IMR-90 (cell line): ENCODE data around the gene HDDC3. TPM values are rescaled to one million over a fixed set of nuclear protein-coding genes. Genes with fewer than 3 reads are reported as not detected.

Source experiments
- ATAC-seq: fragments of 200-7000 bp; cut with Tn5 transposase; 2 replicates; pipeline ENCODE4 v1.9.1; 2020; ENCODE audit warnings: low read depth, mild to moderate bottlenecking, moderate library complexity
- BruUV-seq: library from RNA; stranded (reverse); fragments of 400-500 nt; replicated peaks from 2 replicates; lab custom pipeline; 2021; lab: Mats Ljungman, UMichigan
- CTCF ChIA-PET: fragments of 300-600 bp; formaldehyde crosslinking; extraction: SDS; loops from one replicate; lab custom pipeline; 2021; ENCODE audit warnings: antibody characterized with exemption; lab: Yijun Ruan, JAX
- POLR2A ChIA-PET: fragments of 300-600 bp; sonication (Branson Sonifier 250); formaldehyde crosslinking; loops from one replicate; lab custom pipeline; 2022; ENCODE audit warnings: antibody characterized with exemption; ENCODE audit not compliant: unreplicated experiment; lab: Charles Lee
- DNase-seq: peaks from one replicate; pipeline ENCODE4 v3.0.0; 2013
- H2AFZ ChIP-seq: replicated peaks from 2 replicates; pipeline ENCODE3; 2013; ENCODE audit warnings: low read length, mild to moderate bottlenecking; ENCODE audit not compliant: poor library complexity
- H2AK5ac ChIP-seq: 2 replicates; pipeline ENCODE4 v1.6.1; 2013; ENCODE audit warnings: low read depth, low read length, inconsistent platforms
- H2AK9ac ChIP-seq: replicated peaks from 2 replicates; pipeline ENCODE3; 2013; ENCODE audit warnings: mild to moderate bottlenecking, low read depth, low read length, moderate library complexity; ENCODE audit not compliant: poor library complexity
- H2BK120ac ChIP-seq: 2 replicates; pipeline ENCODE4 v1.6.1; 2013; ENCODE audit warnings: low read depth, low read length, inconsistent platforms
- H2BK15ac ChIP-seq: 3 replicates; pipeline ENCODE4 v1.6.1; 2013; ENCODE audit warnings: low read depth, low read length, inconsistent platforms
- H2BK20ac ChIP-seq: 2 replicates; pipeline ENCODE4 v1.6.1; 2013; ENCODE audit warnings: low read depth, mild to moderate bottlenecking, inconsistent platforms, low read length, moderate library complexity
- H2BK5ac ChIP-seq: 2 replicates; pipeline ENCODE4 v1.6.1; 2013; ENCODE audit warnings: mild to moderate bottlenecking, low read depth, low read length, inconsistent platforms; ENCODE audit not compliant: poor library complexity, severe bottlenecking
- H3K14ac ChIP-seq: replicated peaks from 2 replicates; pipeline ENCODE4 v1.6.1; 2013; ENCODE audit warnings: low read depth, low read length, inconsistent platforms
- H3K18ac ChIP-seq: 2 replicates; pipeline ENCODE4 v1.6.1; 2013; ENCODE audit warnings: low read depth, low read length, control low read depth
- H3K23ac ChIP-seq: 2 replicates; pipeline ENCODE4 v1.6.1; 2013; ENCODE audit warnings: low read depth, low read length, inconsistent platforms
- H3K27ac ChIP-seq: 2 replicates; pipeline ENCODE4 v1.5.1; 2013; ENCODE audit warnings: mild to moderate bottlenecking, control low read depth, low read length; ENCODE audit not compliant: insufficient read depth
- H3K27me3 ChIP-seq: 2 replicates; pipeline ENCODE4 v1.6.1; 2013; ENCODE audit warnings: low read length; ENCODE audit not compliant: control insufficient read depth, insufficient read depth
- H3K36me3 ChIP-seq: 2 replicates; pipeline ENCODE4 v1.6.1; 2013; ENCODE audit warnings: low read length, mixed read lengths; ENCODE audit not compliant: control insufficient read depth, insufficient read depth
- H3K4ac ChIP-seq: 2 replicates; pipeline ENCODE4 v1.6.1; 2013; ENCODE audit warnings: low read depth, low read length, inconsistent platforms
- H3K4me1 ChIP-seq: 2 replicates; pipeline ENCODE4 v1.6.1; 2013; ENCODE audit warnings: low read length, mixed read lengths; ENCODE audit not compliant: control insufficient read depth, insufficient read depth
- H3K4me2 ChIP-seq: 2 replicates; pipeline ENCODE4 v1.6.1; 2013; ENCODE audit warnings: low read depth, mild to moderate bottlenecking, control low read depth, low read length, moderate library complexity
- H3K4me3 ChIP-seq: 2 replicates; pipeline ENCODE4 v1.5.1; 2013; ENCODE audit warnings: low read depth, mild to moderate bottlenecking, control low read depth, low read length, moderate library complexity; ENCODE audit not compliant: insufficient read depth
- H3K56ac ChIP-seq: 2 replicates; pipeline ENCODE4 v1.6.1; 2013; ENCODE audit warnings: low read length, inconsistent platforms; ENCODE audit not compliant: insufficient read depth; ENCODE audit errors: extremely low read depth
- H3K79me1 ChIP-seq, 2 experiments: 2 replicates each; pipeline ENCODE4 v1.6.1; 2013; ENCODE audit warnings: low read length in 2 of 2, inconsistent platforms in 1 of 2, low read depth in 1 of 2
- H3K9ac ChIP-seq: 2 replicates; pipeline ENCODE4 v1.6.1; 2013; ENCODE audit warnings: low read depth, low read length, control low read depth
- H3K9me1 ChIP-seq: 2 replicates; pipeline ENCODE4 v1.6.1; 2013; ENCODE audit warnings: low read length, inconsistent platforms; ENCODE audit not compliant: insufficient read depth
- H3K9me3 ChIP-seq: 2 replicates; pipeline ENCODE4 v1.6.1; 2013; ENCODE audit warnings: low read length; ENCODE audit not compliant: control insufficient read depth, insufficient read depth
- H4K20me1 ChIP-seq: 2 replicates; pipeline ENCODE4 v1.6.1; 2013; ENCODE audit warnings: low read length, inconsistent platforms; ENCODE audit not compliant: insufficient read depth
- H4K5ac ChIP-seq: 2 replicates; pipeline ENCODE4 v1.6.1; 2013; ENCODE audit warnings: mild to moderate bottlenecking, low read depth, low read length, control low read depth
- H4K8ac ChIP-seq, 2 experiments: 2 replicates each; pipeline ENCODE4 v1.6.1; 2013; ENCODE audit warnings: low read depth in 2 of 2, low read length in 2 of 2, control low read depth in 1 of 2, inconsistent platforms in 1 of 2
- H4K91ac ChIP-seq: 2 replicates; pipeline ENCODE4 v1.6.1; 2013; ENCODE audit warnings: low read depth, low read length, inconsistent platforms; ENCODE audit not compliant: insufficient read depth
- POLR2A ChIP-seq: IDR thresholded peaks from 2 replicates; pipeline ENCODE4 v1.6.1; 2012; ENCODE audit warnings: mild to moderate bottlenecking, low read depth, low read length
- RAD21 ChIP-seq: IDR thresholded peaks from 2 replicates; pipeline ENCODE4 v1.6.1; 2012; ENCODE audit warnings: low read length, improper control_type of control experiment
- WGBS, 2 experiments: methylation state at CpG; one replicate each; pipeline versions ENCODE4 v1.1.5 to v1.1.7; 2013; ENCODE audit warnings: missing lambda C conversion rate in 2 of 2; ENCODE audit not compliant: insufficient read length in 1 of 2; ENCODE audit errors: extremely low coverage in 2 of 2; 5-methylcytosine and 5-hydroxymethylcytosine counted together
- dilution Hi-C: fragments of 300-500 bp; cut with HindIII; formaldehyde crosslinking; loops from one replicate; pipeline ENCODE4 v1.14.3; 2018; ENCODE audit warnings: low sequenced_read_pairs; ENCODE audit not compliant: unreplicated experiment
- in situ Hi-C: fragments of 300-500 bp; cut with MboI; formaldehyde crosslinking; loops from 3 replicates; pipeline ENCODE4 v1.14.3; 2019; ENCODE audit warnings: low sequenced_read_pairs, inconsistent platforms, mixed read lengths
- intact Hi-C: fragments of 100-400 bp; cut with micrococcal nuclease; formaldehyde crosslinking; loops from 2 replicates; pipeline ENCODE4 v1.10.0; 2022
- polyA plus RNA-seq, 3 experiments: library from polyadenylated mRNA; depleted of rRNA; stranded (reverse); fragments of >200 nt; gene quantifications; 2 replicates each; pipeline ENCODE4 v1.2.3, GENCODE V29; 2012; ENCODE audit warnings: low replicate concordance in 1 of 3
- total RNA-seq: library from RNA; depleted of rRNA; stranded (reverse); fragments of >200 nt; gene quantifications from 2 replicates; pipeline ENCODE4 v1.2.3, GENCODE V29; 2012

The HDDC3 gene
- total and polyA plus RNA-seq, 2 of the 4 experiments (the other 2 are of a cell fraction): 7.9 to 10.7 TPM

- Histone ChIP-seq H4K91ac (peak within 1 kb of the TSS; percentile 85), H2BK15ac (no peak within 1 kb of the TSS), H4K5ac (peak within 1 kb of the TSS; percentile 85), H3K4me3 (peak within 1 kb of the TSS; percentile 48), H2BK20ac (no peak within 1 kb of the TSS), H3K14ac (peak within 1 kb of the TSS; percentile 78), H2BK120ac (peak within 1 kb of the TSS; percentile 6; the same call in 1 of the 2 replicates), H3K9ac (peak within 1 kb of the TSS; percentile 82), H4K8ac (peak within 1 kb of the TSS; percentile 93 to 99), H3K56ac (no peak within 1 kb of the TSS; the same call in 1 of the 2 replicates), H3K79me1 (peaks cover 9 to 16% of the 10 kb centered on the region in 2 experiments; a peak in 3 of 4 replicates), H3K36me3 (peaks cover 29% of the 10 kb centered on the region; the same call in 1 of the 2 replicates), H2AFZ (peak within 1 kb of the TSS; percentile 98), H3K18ac (peak within 1 kb of the TSS; percentile 45; the same call in 1 of the 2 replicates), H3K9me3 (no peaks in the 10 kb centered on the region), H2BK5ac (peak within 1 kb of the TSS; percentile 21), H2AK5ac (peak within 1 kb of the TSS; percentile 91; the same call in 1 of the 2 replicates), H2AK9ac (peak within 1 kb of the TSS; percentile 70), H3K4me1 (peaks cover 16% of the 10 kb centered on the region), H3K27me3 (no peaks in the 10 kb centered on the region), H4K20me1 (no peaks in the 10 kb centered on the region), H3K4me2 (peak within 1 kb of the TSS; percentile 74), H3K9me1 (no peaks in the 10 kb centered on the region), H3K27ac (peak within 1 kb of the TSS; percentile 75), H3K23ac (peak within 1 kb of the TSS; percentile 83), H3K4ac (peak within 1 kb of the TSS; percentile 82)
- DNase-seq (peak; percentile 46), ATAC-seq (peak; percentile 69)
- intact Hi-C loops: no loop called here
- dilution Hi-C loops: no loop called here
- TF ChIP-seq RAD21 (0 out of 2 replicates have a peak, but pooled peaks have one; percentile 1), POLR2A (no peak; the same call in 1 of the 2 replicates)
- no TSS peak for BruUV-seq
- in situ Hi-C loops: loop anchor here (10.0 to 25.0 kb wide), 2 partner anchors 389 to 572 kb away; no protein-coding TSS in a partner anchor
- ChIA-PET POLR2A (interaction anchor here (0.7 kb wide), 1 partner anchor 44 kb away, joined by 8 read pairs; no protein-coding TSS in a partner anchor), CTCF (interaction anchor here (0.6 kb wide), 1 partner anchor 21 kb away, joined by 5 read pairs; no protein-coding TSS in a partner anchor)
- WGBS, 2 experiments: 10% methylated on average over 17 of the region's 58 CpGs; no CpG with 5 or more reads in 1 of the 2 experiments
Measured at GRCh38 chr15:90883976-90884718, 48.2 kb downstream of the HDDC3 start, which contains the start of gene FES. TSS of gene FES (plus strand) at chr15:90884504. CDS start at chr15:90885046, 542 bp downstream.
